GM18505 (cell line): ENCODE measurements around the gene KIF19.
"Not testable (repeated sequence)": the region's sequence is repeated elsewhere in the genome, so short reads cannot be mapped to it uniquely, and the experiment has no call there.

Experiments
- ATAC-seq: cut with Tn5 transposase; IDR thresholded peaks from one replicate; pipeline ENCODE4 v1.9.1; 2021; ENCODE audit not compliant: unreplicated experiment
- POLR2A ChIP-seq: IDR thresholded peaks from 4 replicates; pipeline ENCODE4 v1.6.1; 2011; ENCODE audit warnings: borderline replicate concordance; ENCODE audit not compliant: insufficient read depth, insufficient read length; ENCODE audit errors: extremely low read depth

The KIF19 gene

GRCh38 chr17:74325743-74326379 is at the start of gene KIF19:
Gene KIF19 (plus strand): TSS chr17:74326226. CDS start chr17:74326350, 124 bp downstream.
- TF ChIP-seq POLR2A: no peak
- ATAC-seq: peak; percentile 50

GRCh38 chr17:74276541-74277009 is 49.5 kb upstream of the KIF19 start:
- no peak for ATAC-seq
- no peak for TF ChIP-seq POLR2A

DNA sequence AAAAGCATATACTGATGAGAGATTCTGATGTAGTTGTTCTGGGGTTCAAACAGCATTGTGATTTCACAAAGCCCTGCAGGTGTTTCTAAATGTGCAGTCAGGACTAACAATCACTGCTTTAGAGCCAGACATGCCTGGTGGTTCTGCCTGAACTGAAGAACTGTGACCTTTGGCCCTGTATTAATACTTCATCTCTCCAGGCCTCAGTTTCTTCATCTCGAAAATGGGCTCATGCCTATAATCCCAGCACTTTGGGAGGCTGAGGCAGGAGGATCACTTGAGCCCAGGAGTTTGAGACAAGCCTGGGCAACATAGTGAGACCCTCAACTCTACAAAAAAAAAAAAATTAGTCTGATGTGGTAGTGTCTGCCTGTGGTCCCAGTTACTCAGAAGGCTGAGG is 48.1 kb upstream of the KIF19 start:
- ATAC-seq: no peak
- no peak for TF ChIP-seq POLR2A

GRCh38 chr17:74279617-74280016 is 46.4 kb upstream of the KIF19 start:
- ATAC-seq: not testable (repeated sequence)

DNA sequence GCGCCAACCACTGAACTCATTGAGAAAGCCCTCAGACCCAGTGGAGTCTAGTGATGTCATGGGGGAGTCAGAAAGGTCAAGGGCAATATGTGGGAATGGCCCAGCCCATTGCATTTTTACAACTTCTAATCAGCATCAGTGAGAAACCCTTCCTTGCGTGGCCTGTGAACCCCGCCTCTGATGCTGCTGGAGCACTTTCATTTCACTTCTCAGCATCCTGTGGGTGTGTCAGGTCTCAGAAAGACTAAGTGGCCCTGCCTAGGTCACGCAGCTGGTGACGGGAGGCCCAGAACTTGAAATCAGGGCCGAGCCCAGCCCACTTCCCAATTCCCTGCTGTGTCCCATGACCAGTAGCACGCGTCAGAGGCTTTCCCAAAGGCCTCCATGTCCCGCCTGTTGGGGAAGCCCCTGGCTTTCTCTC is 45.9 kb upstream of the KIF19 start:
- no peak for TF ChIP-seq POLR2A
- ATAC-seq: no peak

- TF ChIP-seq POLR2A: no peak
- ATAC-seq: no peak
These were observed 44.2 kb upstream of the KIF19 start for GRCh38 chr17:74281799-74282198.

DNA sequence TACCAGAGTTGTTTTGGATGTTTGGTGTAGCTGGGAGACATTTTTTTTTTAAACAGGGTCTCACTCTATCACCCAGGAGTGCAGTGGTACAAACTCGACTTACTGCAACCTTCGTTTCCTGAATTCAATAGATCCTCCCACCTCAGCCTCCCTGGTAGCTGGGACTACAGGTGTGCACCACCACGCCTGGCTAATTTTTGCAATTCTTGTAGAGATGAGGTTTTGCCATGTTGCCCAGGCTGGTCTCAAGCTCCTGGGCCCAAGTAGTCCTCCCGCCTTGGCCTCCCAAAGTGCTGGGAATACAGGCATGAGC is 43.8 kb upstream of the KIF19 start:
- ATAC-seq: not testable (repeated sequence)

DNA sequence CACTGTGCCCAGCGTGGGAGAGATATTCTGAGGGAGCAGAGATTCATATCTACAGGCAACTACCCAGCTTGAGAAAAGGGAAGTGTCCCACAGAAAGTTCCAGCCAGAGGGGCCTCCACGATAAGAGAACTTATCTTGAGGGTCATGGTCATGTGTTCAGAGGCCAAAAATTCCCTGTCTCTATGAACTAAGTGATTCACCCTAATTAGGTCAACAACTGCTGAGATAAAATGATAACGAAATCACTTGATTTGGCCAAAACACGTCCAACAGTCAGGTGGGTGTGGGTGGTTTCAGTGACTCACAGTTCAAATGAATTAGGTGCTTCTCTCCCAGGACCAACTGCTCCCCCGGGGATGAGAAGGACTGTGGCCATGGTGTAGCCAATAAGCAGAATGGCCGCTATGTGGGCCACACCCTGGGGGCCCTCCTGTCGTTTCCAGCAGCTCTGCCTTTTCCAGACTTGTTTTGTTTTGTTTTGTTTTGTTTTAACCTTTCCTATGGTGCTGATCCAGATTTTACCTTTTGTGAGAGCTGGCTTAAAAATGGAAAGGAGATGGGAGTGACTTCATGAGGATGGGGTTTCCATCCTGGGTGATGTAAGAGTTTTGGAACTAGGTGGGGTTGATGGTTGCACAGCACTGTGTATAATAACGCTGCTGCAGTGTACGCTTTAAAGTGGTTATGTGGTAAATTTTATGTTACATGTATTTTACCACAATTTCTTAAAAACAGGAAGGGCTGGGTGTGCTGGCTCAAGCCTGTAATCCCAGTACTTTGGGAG is 43.2 kb upstream of the KIF19 start:
- ATAC-seq: no peak
- no peak for TF ChIP-seq POLR2A

GRCh38 chr17:74283371-74283673 is 42.7 kb upstream of the KIF19 start:
- no peak for ATAC-seq
- no peak for TF ChIP-seq POLR2A

- TF ChIP-seq POLR2A: no peak
- ATAC-seq: no peak
These were observed 38.9 kb upstream of the KIF19 start for GRCh38 chr17:74287031-74287602.

DNA sequence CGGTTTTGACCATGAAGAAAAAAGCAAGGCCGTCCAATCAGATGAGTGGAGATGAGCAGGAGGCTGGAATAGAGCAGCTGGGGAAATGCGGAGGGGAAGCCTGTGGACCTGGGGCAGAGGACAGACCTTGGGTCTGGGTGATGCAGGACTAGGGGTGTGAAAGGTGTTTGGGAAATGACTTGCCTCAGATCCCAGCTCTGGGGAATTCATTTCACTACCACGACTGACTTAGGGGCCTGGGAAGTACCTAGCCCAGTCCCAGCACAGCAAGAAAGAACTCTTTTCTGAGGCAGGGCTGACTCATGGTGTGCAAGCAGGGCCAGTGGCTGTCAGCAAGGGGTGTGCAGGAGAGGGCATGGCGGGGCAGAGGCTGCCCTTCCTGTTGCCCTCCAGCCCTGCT is 37.2 kb upstream of the KIF19 start:
- TF ChIP-seq POLR2A: no peak
- ATAC-seq: no peak

- ATAC-seq: no peak
- no peak for TF ChIP-seq POLR2A
These were observed 36.3 kb upstream of the KIF19 start for GRCh38 chr17:74289688-74290087.

GRCh38 chr17:74290340-74290739 is 35.7 kb upstream of the KIF19 start:
- ATAC-seq: no peak
- no peak for TF ChIP-seq POLR2A

DNA sequence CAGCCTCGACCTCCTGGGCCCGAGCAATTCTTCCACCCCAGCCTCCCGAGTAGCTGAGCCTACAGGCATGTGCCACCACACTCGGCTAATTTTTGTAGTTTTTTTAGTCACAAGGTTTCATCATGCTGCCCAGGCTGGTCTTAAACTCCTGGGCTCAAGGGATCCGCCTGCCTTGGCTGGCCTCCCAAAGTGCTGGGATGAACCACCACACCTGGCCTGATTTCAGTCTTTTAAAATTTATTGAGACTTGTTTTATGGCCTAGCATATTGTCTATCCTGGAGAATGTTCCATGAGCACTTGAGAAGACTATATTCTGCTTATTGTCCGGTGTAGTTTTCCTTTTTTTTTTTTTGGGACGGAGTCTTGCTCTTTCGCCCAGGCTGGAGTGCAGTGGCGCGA is 33.5 kb upstream of the KIF19 start:
- no peak for ATAC-seq
- TF ChIP-seq POLR2A: no peak
